KMS-11 (cell line): Measurements from ENCODE around the gene COL18A1.

Source experiments
- H2AFZ ChIP-seq: fragments of 200-600 bp; sonication (generic); 2 replicates; pipeline ENCODE4 v1.6.1; 2016; ENCODE audit warnings: antibody characterized with exemption, mixed run types, low read depth
- H3K27ac ChIP-seq: fragments of 200-600 bp; sonication (generic); 2 replicates; pipeline ENCODE4 v1.6.1; 2016; ENCODE audit warnings: mild to moderate bottlenecking, mixed run types
- H3K27me3 ChIP-seq: fragments of 200-600 bp; sonication (generic); 2 replicates; pipeline ENCODE4 v1.6.1; 2017; ENCODE audit warnings: mild to moderate bottlenecking, low read depth, mixed run types, moderate library complexity; ENCODE audit not compliant: insufficient read depth
- H3K36me3 ChIP-seq: fragments of 200-600 bp; sonication (generic); 2 replicates; pipeline ENCODE4 v1.6.1; 2017; ENCODE audit warnings: mild to moderate bottlenecking, mixed run types; ENCODE audit not compliant: insufficient read depth
- H3K4me1 ChIP-seq: fragments of 200-600 bp; sonication (generic); 2 replicates; pipeline ENCODE4 v1.6.1; 2016; ENCODE audit warnings: mild to moderate bottlenecking, low read depth, mixed run types; ENCODE audit not compliant: poor library complexity, severe bottlenecking
- H3K4me2 ChIP-seq: fragments of 200-600 bp; sonication (generic); 2 replicates; pipeline ENCODE4 v1.7.0; 2016; ENCODE audit warnings: mild to moderate bottlenecking, mixed run types
- H3K4me3 ChIP-seq: fragments of 200-600 bp; sonication (generic); IDR thresholded peaks from 2 replicates; pipeline ENCODE4 v1.6.1; 2017; ENCODE audit warnings: low read depth, low read length, mixed read lengths; ENCODE audit not compliant: insufficient read depth
- H3K79me2 ChIP-seq: fragments of 200-600 bp; sonication (generic); 2 replicates; pipeline ENCODE4 v1.6.1; 2016; ENCODE audit warnings: low read depth, mixed run types; ENCODE audit not compliant: insufficient read depth
- H3K9ac ChIP-seq: fragments of 200-600 bp; sonication (generic); 2 replicates; pipeline ENCODE4 v1.6.1; 2016; ENCODE audit warnings: mild to moderate bottlenecking, mixed run types
- H4K20me1 ChIP-seq: fragments of 200-600 bp; sonication (generic); 2 replicates; pipeline ENCODE4 v1.6.1; 2016; ENCODE audit warnings: mild to moderate bottlenecking, mixed run types; ENCODE audit not compliant: insufficient read depth
- TF ChIP-seq, protein P1 (sequence below): fragments of 200-600 bp; sonication (generic); conservative IDR thresholded peaks from 2 replicates; pipeline ENCODE4 v1.6.1; 2017; ENCODE audit warnings: low read depth, mild to moderate bottlenecking, antibody characterized with exemption, low read length, moderate library complexity, mixed read lengths

The COL18A1 gene

DNA sequence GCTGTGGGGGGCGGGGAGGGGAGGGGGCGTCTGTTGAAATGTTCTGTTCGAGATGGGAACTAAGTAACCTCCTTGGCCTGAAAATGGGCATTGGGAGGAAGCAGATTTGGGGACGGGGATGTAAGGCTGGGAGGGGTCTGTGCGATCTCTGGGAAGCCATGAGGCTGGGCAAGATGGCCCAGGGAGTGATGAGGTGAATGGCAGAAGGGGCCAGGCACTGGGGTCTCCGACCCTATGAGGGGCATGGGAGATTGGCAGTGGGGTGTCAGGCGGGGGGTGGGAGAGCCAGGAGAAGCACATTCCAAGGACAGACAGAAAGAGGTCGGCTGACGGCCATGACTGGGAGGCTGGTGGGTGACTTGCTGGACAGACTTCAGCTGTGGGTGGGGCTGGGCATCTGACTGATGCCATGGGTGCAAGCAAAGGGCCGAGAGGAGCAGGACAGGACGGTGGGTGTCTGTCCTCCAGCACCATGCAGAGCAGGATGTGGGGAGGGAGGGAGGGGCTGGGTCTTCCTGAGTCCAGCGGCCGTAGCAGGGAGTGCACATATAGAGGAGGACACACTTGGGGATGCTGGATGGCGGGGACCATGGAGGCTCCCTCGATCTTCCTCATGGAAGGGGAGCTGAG is 30.0 kb upstream of the COL18A1 start:
- Histone ChIP-seq H3K27ac (no peak overlapping the region), H3K79me2 (no peaks in the 10 kb centered on the region), H3K9ac (no peak overlapping the region), H3K4me1 (no peaks in the 10 kb centered on the region), H2AFZ (no peak overlapping the region), H3K4me3 (no peak overlapping the region), H4K20me1 (no peaks in the 10 kb centered on the region), H3K36me3 (no peaks in the 10 kb centered on the region), H3K4me2 (no peak overlapping the region), H3K27me3 (peaks cover 76% of the 10 kb centered on the region)
- TF ChIP-seq, protein P1, sequence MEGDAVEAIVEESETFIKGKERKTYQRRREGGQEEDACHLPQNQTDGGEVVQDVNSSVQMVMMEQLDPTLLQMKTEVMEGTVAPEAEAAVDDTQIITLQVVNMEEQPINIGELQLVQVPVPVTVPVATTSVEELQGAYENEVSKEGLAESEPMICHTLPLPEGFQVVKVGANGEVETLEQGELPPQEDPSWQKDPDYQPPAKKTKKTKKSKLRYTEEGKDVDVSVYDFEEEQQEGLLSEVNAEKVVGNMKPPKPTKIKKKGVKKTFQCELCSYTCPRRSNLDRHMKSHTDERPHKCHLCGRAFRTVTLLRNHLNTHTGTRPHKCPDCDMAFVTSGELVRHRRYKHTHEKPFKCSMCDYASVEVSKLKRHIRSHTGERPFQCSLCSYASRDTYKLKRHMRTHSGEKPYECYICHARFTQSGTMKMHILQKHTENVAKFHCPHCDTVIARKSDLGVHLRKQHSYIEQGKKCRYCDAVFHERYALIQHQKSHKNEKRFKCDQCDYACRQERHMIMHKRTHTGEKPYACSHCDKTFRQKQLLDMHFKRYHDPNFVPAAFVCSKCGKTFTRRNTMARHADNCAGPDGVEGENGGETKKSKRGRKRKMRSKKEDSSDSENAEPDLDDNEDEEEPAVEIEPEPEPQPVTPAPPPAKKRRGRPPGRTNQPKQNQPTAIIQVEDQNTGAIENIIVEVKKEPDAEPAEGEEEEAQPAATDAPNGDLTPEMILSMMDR: no peak

DNA sequence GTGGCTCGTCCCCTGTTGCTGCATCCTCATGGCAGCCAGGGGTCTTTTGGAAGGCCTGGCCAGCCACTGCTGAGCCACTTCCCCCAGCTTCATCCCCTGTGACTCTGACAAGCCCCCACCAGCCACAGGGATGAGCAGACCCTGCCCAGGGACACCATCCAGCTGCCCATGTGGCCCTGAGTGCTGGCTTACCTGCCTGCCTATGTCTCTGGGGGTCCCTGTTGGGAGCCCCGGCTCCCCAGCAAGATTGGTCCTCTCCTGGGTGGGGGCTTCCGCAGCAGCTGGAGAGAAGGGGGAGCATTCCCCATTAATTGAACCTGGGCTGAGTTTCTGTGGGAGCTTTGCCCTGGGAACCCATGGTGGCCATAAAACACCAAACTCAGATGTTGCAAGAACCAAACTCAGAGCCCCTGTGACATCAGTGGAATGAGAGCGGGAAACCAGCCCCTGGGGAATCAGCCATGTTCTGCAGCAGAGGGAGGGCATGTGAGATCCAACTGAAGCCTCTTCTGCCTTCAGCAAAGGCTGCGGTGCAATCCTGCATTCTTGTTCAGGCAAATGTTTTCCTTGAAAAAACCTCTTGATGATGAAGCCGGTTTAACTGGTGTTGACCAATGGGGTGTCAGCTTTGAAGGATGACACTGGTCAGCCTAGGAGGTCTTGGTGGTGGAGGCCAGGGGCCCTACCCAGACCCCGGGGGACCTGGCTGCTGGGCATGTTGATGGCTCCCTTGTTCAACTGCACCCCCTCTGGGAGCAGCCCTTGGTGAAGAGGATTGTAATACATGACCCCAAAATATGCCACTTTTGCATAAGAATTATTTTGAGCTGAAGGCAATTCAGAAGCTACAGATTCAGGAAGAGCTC is 28.3 kb upstream of the COL18A1 start:
- TF ChIP-seq, protein P1: no peak

DNA sequence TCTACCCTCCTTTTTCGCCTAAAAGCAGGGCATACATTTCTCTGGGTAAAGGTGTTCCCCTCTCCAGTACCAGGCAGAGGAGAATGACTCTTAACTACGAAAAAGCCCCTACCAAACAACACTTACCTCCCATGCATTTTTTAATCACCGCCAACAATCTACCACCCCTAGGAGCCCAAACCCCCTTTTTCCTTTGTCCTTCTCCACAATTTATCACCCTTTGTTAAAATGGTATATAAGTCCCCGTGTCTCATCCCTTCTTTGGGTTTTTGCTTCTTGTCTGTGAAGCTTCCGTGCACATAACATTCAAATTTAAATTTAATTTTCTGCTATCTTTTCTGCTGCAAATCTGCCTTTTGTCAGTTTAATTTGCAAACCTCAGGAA is 27.6 kb upstream of the COL18A1 start:
- Histone ChIP-seq H3K79me2 (no peaks in the 10 kb centered on the region), H3K4me1 (no peaks in the 10 kb centered on the region), H3K36me3 (no peaks in the 10 kb centered on the region), H3K4me3 (no peak overlapping the region), H3K9ac (no peak overlapping the region), H3K4me2 (no peak overlapping the region), H2AFZ (no peak overlapping the region), H3K27me3 (peaks cover 66% of the 10 kb centered on the region), H3K27ac (no peak overlapping the region), H4K20me1 (no peaks in the 10 kb centered on the region)
- TF ChIP-seq, protein P1: no peak

More for the DNA sequence above, 28.3 kb upstream of the COL18A1 start:
- H3K27me3 ChIP-seq: peaks cover 66% of the 10 kb centered on the region
- H3K27ac ChIP-seq: no peak overlapping the region
- no peak overlapping the region for H3K9ac ChIP-seq
- H3K36me3 ChIP-seq: no peaks in the 10 kb centered on the region
- H4K20me1 ChIP-seq: no peaks in the 10 kb centered on the region
- H3K4me2 ChIP-seq: no peak overlapping the region
- no peaks in the 10 kb centered on the region for H3K4me1 ChIP-seq
- no peak overlapping the region for H2AFZ ChIP-seq
- no peak overlapping the region for H3K4me3 ChIP-seq
- no peaks in the 10 kb centered on the region for H3K79me2 ChIP-seq

DNA sequence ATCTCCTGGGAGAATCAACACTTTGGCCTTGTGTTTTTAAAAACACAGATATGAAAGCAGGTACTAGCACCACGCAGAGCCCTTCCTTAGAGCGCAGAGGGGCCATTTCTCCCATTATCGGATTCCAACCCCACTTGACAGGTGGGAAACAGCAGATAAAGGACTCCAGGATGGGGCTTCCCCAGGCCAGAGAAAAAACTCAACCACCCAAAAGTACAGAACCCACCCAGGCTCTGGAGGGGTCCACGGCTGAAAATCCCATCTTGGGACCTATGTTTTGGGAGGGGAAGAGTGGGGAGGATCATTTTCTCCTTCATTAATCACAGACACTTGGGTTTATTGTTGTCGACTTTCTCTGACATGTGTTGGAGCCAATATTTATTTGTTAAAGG is 27.1 kb upstream of the COL18A1 start:
- Histone ChIP-seq H3K4me1 (no peaks in the 10 kb centered on the region), H3K27me3 (peaks cover 65% of the 10 kb centered on the region), H3K79me2 (no peaks in the 10 kb centered on the region), H3K27ac (no peak overlapping the region), H3K9ac (no peak overlapping the region), H2AFZ (no peak overlapping the region), H3K4me3 (no peak overlapping the region), H4K20me1 (no peaks in the 10 kb centered on the region), H3K4me2 (no peak overlapping the region), H3K36me3 (no peaks in the 10 kb centered on the region)
- TF ChIP-seq, protein P1: no peak
